HK-2 (cell line): ENCODE results near the gene MYH13.

Experiments
- DNase-seq: peaks from one replicate; pipeline ENCODE4 v3.0.0-alpha.2; 2018; ENCODE audit not compliant: unreplicated experiment

The MYH13 gene

DNA sequence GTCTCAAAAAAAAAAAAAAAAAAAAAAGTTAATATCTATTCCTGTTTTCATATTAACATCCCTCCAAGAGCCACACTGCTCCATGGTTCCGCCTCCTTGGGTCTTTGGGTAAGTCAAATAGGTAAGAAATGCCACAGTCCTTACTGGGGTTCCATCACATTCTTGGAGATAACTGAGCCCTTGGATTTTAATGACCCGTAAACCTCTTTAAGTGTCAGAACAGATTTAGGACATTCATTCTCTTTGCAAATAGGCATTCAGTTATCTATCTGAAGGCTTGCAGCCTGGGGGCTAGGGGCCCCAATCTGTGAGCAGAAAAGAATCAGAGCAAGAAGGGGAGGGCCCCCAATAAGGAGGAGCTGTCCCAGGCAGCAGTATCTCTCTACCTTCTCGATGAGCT is 28.0 kb downstream of the MYH13 start:
- no peak for DNase-seq

DNA sequence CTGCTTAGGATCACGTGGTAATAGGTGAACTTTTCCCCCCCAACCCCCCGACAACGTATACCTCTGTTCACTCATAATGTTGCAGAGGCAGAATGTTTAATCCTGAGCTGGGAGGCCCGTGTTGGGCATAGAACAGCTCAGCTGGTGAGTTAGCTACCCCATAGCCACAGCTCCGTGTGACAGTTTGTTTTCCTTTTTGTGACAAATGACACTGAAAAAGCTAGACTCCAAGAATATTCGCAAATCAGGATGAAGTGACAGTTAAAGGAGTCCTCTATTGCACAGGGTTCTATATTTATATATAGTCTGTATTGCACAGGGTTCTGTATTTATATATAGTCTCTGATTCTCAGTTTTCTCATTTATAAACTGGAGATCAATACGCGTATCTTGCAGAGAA is 33.8 kb downstream of the MYH13 start:
- no peak for DNase-seq

DNA sequence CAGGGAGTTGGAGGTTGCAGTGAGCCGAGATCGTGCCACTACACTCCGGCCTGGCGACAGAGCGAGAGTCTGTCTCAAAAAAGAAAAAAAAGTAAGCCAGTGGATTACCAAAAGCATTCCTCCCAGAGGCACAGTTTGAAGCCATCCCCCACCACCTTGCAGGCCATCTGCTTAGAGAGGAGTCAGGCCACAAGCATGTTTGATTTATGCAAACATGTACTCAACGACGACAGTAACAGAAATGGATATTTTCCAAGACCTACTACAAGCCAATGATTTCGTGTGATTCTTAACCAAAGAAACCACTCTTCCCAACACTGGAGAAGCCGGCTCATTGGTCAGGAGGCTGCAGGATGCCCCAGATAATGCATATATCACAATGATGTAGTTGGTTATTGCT is 34.8 kb downstream of the MYH13 start:
- no peak for DNase-seq

DNA sequence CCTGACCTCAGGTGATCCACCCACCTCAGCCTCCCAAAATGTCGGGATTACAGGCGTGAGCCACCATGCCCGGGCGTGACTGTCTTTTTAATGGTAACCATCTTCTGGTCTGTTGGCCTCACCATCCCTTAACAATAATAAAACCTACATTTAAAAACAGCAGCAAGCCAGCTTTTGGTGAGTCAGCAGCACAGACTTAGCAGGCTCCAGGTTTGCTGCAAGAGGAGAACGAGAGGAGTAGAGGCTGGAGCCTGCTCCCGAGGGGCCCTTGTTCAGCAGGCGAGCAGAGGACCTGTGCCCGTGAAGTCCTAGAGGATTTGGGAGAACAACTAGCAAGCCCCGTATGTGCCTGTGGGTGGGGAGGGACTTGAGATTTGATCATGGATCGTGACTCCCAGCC is 35.7 kb downstream of the MYH13 start:
- DNase-seq = no peak

DNA sequence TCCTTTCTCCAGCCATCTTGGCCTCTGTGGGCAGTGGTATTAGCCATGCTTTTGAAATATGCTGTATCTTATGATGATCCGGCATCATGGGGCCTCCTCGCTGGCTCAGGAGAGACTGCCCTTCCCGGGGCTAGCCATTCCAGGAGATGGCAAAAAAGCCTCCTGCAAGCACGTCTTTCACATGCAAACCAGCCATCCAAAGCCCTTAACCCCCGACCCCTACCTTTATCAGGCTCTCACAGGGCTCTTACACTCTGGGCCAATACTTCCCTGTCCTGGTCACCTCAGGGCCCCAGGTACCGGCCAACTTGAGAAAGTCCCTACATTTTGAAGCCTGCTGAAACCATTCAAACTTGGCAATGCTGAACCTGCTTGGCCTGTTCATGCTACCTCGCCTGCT is 36.4 kb downstream of the MYH13 start:
- no peak for DNase-seq

DNA sequence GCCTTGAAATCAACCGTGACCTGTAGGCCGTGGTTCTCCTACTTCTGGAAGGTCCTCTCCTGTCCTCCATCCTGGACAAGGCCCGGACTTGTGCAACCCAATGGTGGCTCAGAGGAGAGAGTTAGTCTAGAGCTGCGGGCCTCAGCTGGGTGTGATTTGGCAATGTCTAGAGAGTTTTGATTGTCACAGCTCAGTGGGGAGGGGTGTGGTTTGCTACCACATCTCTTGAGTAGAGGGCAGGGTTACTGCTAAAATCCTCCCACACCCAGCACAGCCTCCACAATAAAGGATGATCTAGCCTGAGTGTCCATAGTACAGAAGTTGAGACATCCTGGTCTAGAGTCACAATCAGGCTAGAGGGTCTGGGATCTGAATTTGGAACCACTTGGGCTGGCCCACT is 40.3 kb downstream of the MYH13 start:
- no peak for DNase-seq

DNA sequence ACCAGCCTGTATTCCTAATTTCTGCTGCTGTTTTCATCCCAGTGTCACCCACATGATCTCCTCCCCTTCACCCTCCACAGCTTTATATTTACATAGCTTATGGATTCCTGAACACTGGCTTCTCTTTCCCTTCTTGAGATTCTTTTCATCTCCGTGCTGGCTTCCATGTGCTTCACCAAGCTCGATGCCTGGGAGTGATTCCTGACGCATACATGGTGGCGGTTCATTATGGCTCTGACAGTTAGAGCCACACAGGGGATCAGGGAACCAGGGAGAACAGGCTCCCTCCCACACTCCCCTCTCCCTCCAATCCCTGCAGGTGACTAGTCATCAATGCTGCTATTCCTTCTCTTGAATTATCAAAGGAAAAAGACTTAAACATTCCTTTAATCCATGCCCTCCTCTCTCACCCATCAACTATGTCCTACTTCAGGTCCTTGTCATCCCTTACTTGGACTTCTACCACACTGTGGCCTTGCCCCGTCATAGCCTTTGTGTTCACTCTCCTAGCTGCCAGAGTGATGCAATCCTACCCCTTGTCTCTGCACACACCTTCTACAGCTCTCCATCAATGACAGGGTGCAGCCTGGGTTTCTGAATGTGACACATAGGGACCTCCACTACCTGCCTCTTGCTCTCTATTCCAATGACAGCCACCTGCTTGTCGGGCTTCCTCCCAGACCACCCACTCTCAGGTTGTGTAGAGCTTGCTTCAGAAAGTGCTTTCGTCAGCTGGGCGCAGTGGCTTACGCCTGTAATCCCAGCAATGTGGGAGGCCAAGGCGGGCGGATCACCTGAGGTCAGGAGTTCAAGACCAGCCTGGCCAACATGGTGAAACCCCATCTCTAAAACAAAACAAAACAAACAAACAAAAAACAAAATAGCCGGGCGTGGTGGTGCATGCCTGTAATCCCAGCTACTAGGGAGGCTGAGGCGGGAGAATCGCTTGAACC is 43.6 kb downstream of the MYH13 start:
- no peak for DNase-seq

DNA sequence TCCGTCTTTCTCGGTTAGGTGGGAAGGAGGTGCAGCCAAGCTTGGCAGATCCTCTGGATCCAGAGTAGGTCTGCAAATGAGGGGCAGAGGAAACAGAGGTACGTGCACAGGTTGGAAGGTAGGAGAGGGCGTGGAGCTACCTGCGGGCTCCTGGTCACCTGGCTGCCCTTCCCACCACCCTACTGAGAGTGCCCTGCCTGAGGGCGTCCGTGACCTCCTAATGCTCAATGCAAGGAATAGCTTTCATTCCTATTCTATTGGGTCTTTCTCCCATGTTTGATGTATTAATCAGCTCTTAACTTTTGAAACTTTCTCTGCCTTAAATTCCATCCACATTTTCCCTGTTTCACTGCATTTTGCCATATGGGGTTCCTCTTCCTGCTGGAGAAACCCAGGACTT is 44.6 kb downstream of the MYH13 start:
- no peak for DNase-seq

DNA sequence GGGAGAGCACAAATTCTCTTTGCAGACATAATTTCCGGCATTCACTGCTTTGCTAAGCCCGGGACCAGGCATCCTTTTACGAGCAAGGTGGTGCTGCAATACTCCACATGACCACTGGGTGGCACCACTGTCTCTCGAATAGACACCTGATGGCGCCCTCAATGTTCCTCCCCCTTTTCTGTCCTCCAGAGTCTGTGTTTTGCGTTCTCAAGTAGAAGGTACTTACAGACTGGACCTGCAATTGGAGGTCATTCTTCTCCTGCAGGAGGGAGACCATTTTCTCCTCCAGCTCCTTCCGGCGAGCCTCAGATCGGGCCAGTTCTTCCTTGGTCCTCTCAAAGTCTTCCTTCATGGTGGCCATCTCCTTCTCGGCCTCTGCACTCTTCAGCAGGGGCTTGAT is 45.2 kb downstream of the MYH13 start:
- DNase-seq = peak; percentile 83

DNA sequence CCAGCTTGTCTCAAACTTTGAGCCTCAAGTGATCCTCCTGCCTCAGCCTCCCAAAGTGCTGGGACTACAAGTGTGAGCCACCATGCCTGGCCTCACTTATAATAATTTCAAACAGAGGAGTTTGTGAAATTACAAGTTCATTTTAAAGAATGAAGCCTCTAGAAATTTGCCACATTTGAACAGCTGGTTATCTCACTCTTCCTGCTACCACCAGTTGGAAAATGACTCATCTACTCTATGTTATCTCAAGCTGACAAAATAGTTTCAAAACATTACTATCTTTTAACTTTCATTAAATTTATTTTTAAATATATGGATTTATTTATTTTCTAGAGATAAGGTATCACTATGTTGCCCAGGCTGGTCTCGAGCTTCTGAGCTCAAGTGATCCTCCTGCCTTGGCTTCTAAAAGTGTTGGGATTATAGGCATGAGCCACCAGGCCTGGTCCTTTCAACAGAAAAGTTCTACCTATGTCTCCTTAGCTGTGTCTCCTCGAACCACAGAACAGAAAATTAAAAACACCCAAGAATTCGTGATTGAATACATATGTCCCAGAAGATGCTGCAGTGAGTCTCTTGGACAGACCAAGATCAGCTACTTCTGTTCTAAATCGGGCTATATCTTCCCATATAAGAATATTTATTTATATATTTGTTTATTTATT is 47.6 kb downstream of the MYH13 start:
- no peak for DNase-seq

DNA sequence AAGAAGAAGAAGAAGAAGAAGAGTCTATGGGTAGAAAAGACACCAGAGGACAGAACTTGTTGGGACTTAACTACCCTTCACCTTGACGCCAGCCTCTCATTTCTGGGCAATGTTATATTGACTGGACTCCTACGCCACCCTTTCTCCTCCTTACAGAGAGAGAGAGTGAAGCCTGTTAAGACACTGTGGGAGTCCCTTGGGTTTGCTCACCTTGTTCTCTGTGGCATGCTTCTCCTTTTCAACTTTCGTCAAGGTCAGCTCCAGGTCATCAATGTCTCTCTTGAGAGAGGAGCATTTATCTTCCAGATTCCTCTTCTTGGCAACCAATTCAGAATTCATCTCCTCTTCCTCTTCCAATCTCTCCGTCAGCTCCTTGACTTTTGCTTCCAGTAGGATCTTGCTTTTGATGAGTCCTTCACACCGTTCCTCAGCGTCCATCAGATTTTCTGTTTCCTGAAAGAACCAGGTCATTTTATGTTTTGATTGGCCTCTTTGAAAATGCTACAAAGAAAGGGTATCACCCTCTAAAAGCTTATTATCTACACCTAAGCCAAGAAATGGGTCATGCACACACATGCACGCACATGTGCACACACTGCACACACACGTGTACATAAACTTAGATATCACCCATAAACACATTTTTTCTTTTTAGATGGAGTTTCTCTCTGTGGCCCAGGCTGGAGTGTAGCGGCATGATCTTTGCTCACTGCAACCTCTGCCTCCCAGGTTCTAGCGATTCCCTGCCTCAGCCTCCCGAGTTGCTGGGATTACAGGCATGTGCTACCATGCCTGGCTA is 48.8 kb downstream of the MYH13 start:
- DNase-seq = no peak

DNA sequence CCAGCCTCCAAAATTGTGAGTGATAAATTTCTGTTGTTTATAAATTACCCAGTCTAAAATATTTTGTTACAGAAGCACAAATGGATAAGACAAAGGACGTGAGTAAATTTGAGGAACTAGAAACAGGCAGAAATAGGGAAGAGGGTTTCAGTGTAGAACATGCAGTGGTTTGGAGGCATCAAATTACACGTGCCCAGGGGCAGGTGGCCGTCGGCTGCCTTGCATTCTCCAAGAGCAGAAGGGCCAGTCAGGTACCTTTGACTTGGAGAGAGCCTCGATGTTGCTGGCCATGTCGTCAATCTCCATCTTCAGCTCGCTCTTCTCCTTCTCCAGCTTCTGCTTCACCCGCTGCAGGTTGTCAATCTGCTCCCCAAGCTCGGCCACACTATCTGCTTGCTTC is 54.3 kb downstream of the MYH13 start:
- no peak for DNase-seq

DNA sequence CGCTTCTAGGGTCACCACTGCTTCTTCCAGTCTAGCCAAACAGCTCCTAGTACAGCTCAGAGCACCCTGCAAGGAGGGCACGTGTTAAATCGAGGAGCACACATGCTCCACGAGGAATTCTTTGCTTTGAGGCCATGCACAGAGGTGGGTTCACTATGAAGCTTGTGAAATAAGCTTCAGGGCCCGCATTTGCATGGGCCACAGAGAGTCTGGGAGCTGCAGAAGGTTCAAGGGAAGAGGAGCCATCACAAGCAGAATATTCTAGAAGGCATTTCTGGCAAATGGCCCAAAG is 55.3 kb downstream of the MYH13 start:
- DNase-seq = no peak

DNA sequence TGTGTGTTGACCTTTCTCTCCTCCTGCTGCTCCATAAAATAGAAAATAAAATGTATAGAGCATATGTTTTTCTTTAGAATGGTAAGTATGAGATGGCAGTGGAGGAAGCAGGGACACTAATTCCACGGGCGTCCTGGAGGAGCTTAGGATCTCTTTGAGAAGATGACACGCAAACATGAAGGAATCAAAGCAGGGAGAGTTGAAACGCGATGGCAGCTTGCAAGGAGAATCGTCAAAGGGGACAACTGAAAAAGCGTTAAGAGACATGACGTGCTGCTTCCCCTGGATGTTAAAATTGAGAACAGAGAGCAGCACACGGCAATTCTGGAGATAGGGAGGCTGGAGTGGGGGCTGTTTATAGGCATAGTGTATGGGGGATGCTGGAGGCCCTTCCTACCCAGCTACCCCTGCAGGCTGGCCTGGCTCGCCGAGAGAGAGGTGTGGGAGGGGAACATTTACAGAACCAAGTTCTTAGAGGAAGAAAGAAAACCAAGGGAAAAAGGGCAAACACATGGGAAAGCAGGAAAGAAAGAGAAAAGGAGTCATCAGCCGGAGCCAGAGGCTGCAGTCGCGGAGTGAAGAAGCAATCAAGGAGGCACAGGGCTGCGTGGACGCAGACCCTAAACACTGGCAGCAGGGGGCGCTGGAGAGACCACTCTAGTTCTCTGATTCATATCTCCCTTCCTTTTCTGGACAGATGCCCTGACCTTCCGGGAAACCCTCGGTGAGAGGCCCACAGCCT is 55.8 kb downstream of the MYH13 start:
- DNase-seq = peak; percentile 53

DNA sequence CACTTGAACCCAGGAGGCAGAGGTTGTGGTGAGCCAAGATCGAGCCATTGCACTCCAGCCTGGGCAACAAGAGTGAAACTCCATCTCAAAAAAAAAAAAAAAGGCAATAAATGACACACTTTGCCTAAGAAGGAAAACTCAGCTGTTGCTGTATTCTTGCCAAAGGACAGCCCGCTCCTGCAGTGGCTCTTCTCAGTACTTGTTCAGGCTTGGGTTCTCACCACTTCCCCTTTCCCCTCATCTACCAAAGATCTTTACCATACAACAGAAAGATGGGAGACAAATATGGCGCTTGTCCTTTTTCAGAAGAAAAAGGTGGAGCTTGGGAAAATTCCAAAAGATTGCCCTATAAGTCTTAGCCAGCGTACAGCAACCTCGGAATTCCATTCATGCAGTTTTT is 58.5 kb downstream of the MYH13 start:
- DNase-seq = no peak

DNA sequence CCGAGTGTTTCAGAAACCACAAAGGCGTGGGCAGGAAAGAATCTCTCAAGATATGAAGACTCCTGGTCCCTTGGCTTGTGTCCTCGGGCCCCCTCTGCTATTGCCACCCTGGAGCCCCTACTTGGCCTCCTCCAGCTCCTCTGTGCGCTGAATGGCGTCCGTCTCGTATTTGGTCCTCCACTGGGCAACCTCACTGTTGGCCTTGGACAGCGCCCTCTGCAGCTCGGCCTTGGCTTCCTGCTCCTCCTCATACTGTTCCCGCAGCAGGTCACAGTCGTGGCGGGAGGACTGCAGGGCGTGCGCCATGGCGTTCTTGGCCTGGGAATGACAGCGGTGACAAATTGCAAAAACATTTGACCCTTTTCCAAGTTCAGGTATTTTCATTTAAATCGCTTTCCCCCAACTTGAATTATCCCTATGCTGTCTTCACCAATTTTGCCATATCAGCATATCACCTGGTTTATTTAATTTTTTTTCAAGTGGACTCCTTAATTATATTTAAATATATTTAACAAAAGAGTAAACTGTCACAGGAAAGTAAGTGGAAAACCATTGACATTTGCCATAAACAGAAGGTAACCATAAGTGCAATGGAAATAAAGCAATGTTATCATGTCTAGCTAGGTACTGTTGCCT is 59.7 kb downstream of the MYH13 start:
- no peak for DNase-seq

DNA sequence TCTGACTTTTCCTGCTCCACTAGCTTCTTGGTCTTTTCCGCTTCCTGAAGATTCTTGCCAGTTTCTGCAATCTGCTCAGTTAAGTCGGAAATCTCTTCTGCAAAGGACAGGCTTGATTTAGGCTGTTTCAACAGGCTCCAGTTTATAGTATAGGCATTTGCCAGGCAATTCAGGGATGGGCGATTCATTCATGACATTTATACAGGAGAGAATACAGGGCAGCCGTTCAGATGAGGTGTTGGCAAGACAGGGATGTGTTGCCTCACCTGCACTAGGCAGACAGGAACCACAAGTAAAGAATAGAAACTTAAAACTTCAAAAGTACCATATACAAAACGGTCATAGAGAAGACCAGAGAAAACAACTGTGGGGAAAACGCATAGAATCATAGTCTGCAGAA is 61.7 kb downstream of the MYH13 start:
- no peak for DNase-seq

DNA sequence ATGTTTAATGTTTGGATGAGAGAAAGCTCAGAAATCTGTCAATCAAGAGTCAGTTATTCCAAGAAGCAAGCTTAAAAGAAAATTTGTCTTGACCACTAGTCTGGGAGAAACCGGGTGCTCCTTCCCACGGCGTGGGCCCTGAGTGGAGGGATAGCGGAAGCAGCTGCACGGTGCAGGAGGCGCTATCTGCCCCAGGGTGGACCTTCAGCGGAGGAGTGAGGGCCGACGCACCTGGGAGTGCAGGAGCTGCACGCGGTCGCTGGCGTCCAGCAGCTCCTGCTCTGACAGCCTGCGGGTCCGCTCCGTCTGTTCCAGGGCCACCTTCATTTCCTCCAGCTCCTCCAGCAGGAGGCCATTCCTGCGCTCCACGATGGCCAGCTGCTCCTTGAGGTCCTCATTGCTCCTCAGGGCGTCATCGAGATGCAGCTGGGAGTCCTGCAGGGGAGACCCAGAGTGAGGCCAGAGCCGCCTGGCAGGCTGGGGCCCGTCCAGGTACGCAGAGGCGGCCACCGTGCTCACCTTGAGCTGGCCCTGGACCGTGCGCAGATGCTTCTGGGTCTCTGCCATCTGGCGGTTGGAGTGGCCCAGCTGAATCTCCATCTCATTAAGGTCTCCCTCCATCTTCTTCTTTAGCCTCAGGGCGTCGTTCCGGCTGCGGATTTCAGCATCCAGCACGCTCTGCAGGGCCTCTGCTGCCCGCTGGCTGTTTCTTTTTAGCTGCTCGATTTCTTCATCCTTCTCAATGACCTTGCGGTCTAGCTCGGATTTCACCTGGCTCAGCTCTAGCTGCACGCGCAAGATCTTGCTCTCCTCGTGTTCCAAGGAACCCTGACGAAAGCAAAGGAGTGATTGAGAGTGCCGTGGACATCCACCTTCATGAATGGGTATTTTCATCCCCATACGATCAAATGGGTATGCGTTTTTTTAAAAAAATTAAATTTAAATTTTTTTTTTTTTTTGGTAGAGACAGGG is 63.5 kb downstream of the MYH13 start:
- DNase-seq = no peak

DNA sequence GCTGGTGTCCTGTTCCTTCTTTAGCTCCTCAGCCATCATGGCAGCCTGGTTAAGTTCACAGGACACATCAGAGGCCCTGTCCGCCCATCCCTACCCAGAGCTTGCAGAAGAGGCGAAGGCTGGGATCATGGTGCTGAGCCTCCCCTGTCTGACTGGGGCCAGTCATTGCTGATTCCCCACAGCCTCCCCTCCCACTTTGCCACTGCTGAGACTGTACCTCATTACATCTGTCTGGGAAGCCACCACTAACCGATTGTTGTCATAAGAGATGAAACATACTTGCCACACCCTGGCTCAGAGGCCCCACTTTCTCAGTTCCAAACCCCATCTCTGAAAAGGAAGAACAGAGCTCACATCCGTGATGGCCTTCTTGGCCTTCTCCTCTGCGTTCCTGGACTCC is 66.2 kb downstream of the MYH13 start:
- DNase-seq = no peak

DNA sequence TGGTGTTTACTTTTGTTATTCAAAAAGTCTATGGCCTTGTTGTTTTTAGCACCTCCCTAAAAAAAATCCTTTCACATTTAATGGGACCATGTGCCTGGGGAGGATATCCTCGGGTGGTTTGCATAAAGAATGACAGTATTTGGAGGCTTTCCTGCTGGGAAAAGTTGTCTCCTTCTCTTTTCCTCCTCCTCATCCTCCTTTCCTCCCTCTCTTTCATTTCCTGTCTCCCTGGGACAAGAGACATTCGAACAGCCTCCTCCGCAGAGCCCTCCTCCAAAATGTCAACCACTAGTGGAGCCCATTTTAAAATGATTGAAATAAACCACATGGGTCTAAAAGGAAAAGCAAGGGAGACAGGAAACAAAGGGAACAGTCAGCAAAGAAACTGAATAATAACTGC is 67.4 kb downstream of the MYH13 start:
- no peak for DNase-seq
